ENCODE data around the gene ZAP70. TPM values are rescaled to one million over a fixed set of nuclear protein-coding genes. Genes with fewer than 3 reads are reported as not detected.
"Not testable (repeated sequence)": the region's sequence is repeated elsewhere in the genome, so short reads cannot be mapped to it uniquely, and the experiment has no call there.

ZAP70 gene
- polyA plus RNA-seq, 1 donor (not counting 4 experiments of a cell fraction or from before 2014, with no cell fraction given) = 1.6 TPM

DNA sequence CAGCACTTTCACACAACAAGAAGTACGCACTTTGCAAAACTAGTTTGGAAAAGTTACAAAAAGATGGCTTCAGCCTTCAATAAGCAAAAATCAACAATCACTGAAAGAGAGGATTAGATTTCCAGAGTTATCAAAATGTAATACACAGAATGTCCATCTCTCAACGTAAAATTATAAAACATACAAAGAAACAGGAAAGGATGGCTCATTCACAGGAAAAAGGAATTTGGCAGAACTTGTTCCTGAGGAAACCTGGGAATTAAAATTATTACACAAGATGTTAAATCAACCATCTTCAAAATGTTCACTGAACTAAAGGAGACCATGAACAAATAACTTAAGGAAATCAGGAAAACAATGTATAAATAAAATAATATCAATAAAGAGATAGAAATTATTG is 35.9 kb upstream of the ZAP70 start:
- no peaks in the 10 kb centered on the region for H3K79me2 ChIP-seq (ENCODE audit: control insufficient read depth, insufficient read depth, low read length)
- no peaks in the 10 kb centered on the region for H3K4me1 ChIP-seq (ENCODE audit: control insufficient read depth, extremely low read depth, insufficient read depth, low read length)
- dilution Hi-C loops (cut with MboI; ENCODE audit: extremely low pct_ligation_motif_present, low sequenced_read_pairs) = no loop called here
- no peak for FAIRE-seq
- no peaks in the 10 kb centered on the region for H3K36me3 ChIP-seq (ENCODE audit: control insufficient read depth in 2 of 2, extremely low read depth in 1 of 2, insufficient read depth in 2 of 2, low read length in 2 of 2)
- TF ChIP-seq CTCF (optimal IDR thresholded peaks at IDR 0.05 in 1 of 3, IDR thresholded peaks at IDR 0.05 in 1 of 3, conservative IDR thresholded peaks at IDR 0.05 in 1 of 3; ENCODE audit: extremely low read depth in 1 of 3, insufficient read depth in 2 of 3, low read length in 3 of 3) (no peak), EZH2 (IDR thresholded peaks at IDR 0.05; ENCODE audit: low read length) (no peak)
- DNase-seq (ENCODE audit: low read depth, low spot score) = no peak
- H3K4me2 ChIP-seq (ENCODE audit: control insufficient read depth, extremely low read depth, insufficient read depth, low read depth, low read length) = no peak overlapping the region
- no peak overlapping the region for H3K9ac ChIP-seq (ENCODE audit: control insufficient read depth, extremely low read depth, insufficient read depth, low read length)
- no peaks in the 10 kb centered on the region for H3K9me1 ChIP-seq (ENCODE audit: control insufficient read depth, extremely low read depth, insufficient read depth, low read length)
- no peak overlapping the region for H3K4me3 ChIP-seq (ENCODE audit: control insufficient read depth in 2 of 3, extremely low read depth in 1 of 3, insufficient read depth in 2 of 3, low read depth in 1 of 3, low read length in 3 of 3)
- no peak overlapping the region for H3K27ac ChIP-seq (ENCODE audit: control insufficient read depth, insufficient read depth, low read length)
- no peak overlapping the region for H2AFZ ChIP-seq (ENCODE audit: control insufficient read depth, low read length)
- no peaks in the 10 kb centered on the region for H4K20me1 ChIP-seq (ENCODE audit: control insufficient read depth, extremely low read depth, insufficient read depth, low read length)
- H3K9me3 ChIP-seq (ENCODE audit: control insufficient read depth, low read depth, low read length) = no peaks in the 10 kb centered on the region
- H3K27me3 ChIP-seq (ENCODE audit: control insufficient read depth, extremely low read depth, insufficient read depth, low read length) = no peaks in the 10 kb centered on the region

DNA sequence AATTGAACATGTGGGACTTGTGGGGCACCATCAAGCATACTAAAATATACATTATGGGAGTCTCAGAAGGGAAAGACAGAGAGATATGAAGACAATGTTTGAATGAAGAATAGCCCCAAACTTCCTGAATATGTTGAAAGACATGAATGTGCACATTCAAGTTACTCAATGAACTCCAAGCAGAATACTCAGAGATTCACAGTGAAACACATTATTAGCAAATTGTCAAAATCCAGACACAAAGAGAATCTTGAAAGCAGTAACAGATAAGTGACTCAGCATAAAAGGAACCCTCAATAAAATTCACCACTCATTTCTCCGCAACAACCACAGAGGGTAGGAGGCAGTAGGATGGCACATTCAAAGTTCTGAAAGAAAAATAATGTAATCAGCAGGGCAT is 35.1 kb upstream of the ZAP70 start:
- Histone ChIP-seq H3K9me3 (ENCODE audit: control insufficient read depth, low read depth, low read length) (no peaks in the 10 kb centered on the region), H3K36me3 (ENCODE audit: control insufficient read depth in 2 of 2, extremely low read depth in 1 of 2, insufficient read depth in 2 of 2, low read length in 2 of 2) (no peaks in the 10 kb centered on the region), H3K9ac (ENCODE audit: control insufficient read depth, extremely low read depth, insufficient read depth, low read length) (no peak overlapping the region), H3K9me1 (ENCODE audit: control insufficient read depth, extremely low read depth, insufficient read depth, low read length) (no peaks in the 10 kb centered on the region), H3K27me3 (ENCODE audit: control insufficient read depth, extremely low read depth, insufficient read depth, low read length) (no peaks in the 10 kb centered on the region), H2AFZ (ENCODE audit: control insufficient read depth, low read length) (no peak overlapping the region), H3K27ac (ENCODE audit: control insufficient read depth, insufficient read depth, low read length) (no peak overlapping the region), H3K4me3 (ENCODE audit: control insufficient read depth in 2 of 3, extremely low read depth in 1 of 3, insufficient read depth in 2 of 3, low read depth in 1 of 3, low read length in 3 of 3) (no peak overlapping the region), H4K20me1 (ENCODE audit: control insufficient read depth, extremely low read depth, insufficient read depth, low read length) (no peaks in the 10 kb centered on the region), H3K4me2 (ENCODE audit: control insufficient read depth, extremely low read depth, insufficient read depth, low read depth, low read length) (no peak overlapping the region), H3K79me2 (ENCODE audit: control insufficient read depth, insufficient read depth, low read length) (no peaks in the 10 kb centered on the region), H3K4me1 (ENCODE audit: control insufficient read depth, extremely low read depth, insufficient read depth, low read length) (no peaks in the 10 kb centered on the region)
- TF ChIP-seq CTCF (optimal IDR thresholded peaks at IDR 0.05 in 1 of 3, IDR thresholded peaks at IDR 0.05 in 1 of 3, conservative IDR thresholded peaks at IDR 0.05 in 1 of 3; ENCODE audit: extremely low read depth in 1 of 3, insufficient read depth in 2 of 3, low read length in 3 of 3) = no peak
- no peak for TF ChIP-seq EZH2 (IDR thresholded peaks at IDR 0.05; ENCODE audit: low read length)
- DNase-seq (ENCODE audit: low read depth, low spot score) (no peak), FAIRE-seq (no peak)
- dilution Hi-C loops (cut with MboI; ENCODE audit: extremely low pct_ligation_motif_present, low sequenced_read_pairs) = no loop called here

GRCh38 chr2:97687235-97687634 is 26.1 kb upstream of the ZAP70 start:
- H2AFZ ChIP-seq (ENCODE audit: control insufficient read depth, low read length); FAIRE-seq; H3K27me3 ChIP-seq (ENCODE audit: control insufficient read depth, extremely low read depth, insufficient read depth, low read length); H3K36me3 ChIP-seq (ENCODE audit: control insufficient read depth in 2 of 2, extremely low read depth in 1 of 2, insufficient read depth in 2 of 2, low read length in 2 of 2); H3K9ac ChIP-seq (ENCODE audit: control insufficient read depth, extremely low read depth, insufficient read depth, low read length); H4K20me1 ChIP-seq (ENCODE audit: control insufficient read depth, extremely low read depth, insufficient read depth, low read length); H3K4me1 ChIP-seq (ENCODE audit: control insufficient read depth, extremely low read depth, insufficient read depth, low read length); H3K9me3 ChIP-seq (ENCODE audit: control insufficient read depth, low read depth, low read length); H3K79me2 ChIP-seq (ENCODE audit: control insufficient read depth, insufficient read depth, low read length); H3K4me2 ChIP-seq (ENCODE audit: control insufficient read depth, extremely low read depth, insufficient read depth, low read depth, low read length); DNase-seq (ENCODE audit: low read depth, low spot score); H3K9me1 ChIP-seq (ENCODE audit: control insufficient read depth, extremely low read depth, insufficient read depth, low read length); dilution Hi-C loops (cut with MboI; ENCODE audit: extremely low pct_ligation_motif_present, low sequenced_read_pairs); H3K4me3 ChIP-seq (ENCODE audit: control insufficient read depth in 2 of 3, extremely low read depth in 1 of 3, insufficient read depth in 2 of 3, low read depth in 1 of 3, low read length in 3 of 3); H3K27ac ChIP-seq (ENCODE audit: control insufficient read depth, insufficient read depth, low read length): not testable (repeated sequence)

Data from keratinocyte (primary cell).